Measurements from ENCODE around the gene CACTIN. TPM values are rescaled to one million over a fixed set of nuclear protein-coding genes. Genes with fewer than 3 reads are reported as not detected.
"Not testable (repeated sequence)": the region's sequence is repeated elsewhere in the genome, so short reads cannot be mapped to it uniquely, and the experiment has no call there.

Gene CACTIN
- total and polyA plus RNA-seq, 9 donors = 2.7 to 39.1 (median 28.8) TPM

DNA sequence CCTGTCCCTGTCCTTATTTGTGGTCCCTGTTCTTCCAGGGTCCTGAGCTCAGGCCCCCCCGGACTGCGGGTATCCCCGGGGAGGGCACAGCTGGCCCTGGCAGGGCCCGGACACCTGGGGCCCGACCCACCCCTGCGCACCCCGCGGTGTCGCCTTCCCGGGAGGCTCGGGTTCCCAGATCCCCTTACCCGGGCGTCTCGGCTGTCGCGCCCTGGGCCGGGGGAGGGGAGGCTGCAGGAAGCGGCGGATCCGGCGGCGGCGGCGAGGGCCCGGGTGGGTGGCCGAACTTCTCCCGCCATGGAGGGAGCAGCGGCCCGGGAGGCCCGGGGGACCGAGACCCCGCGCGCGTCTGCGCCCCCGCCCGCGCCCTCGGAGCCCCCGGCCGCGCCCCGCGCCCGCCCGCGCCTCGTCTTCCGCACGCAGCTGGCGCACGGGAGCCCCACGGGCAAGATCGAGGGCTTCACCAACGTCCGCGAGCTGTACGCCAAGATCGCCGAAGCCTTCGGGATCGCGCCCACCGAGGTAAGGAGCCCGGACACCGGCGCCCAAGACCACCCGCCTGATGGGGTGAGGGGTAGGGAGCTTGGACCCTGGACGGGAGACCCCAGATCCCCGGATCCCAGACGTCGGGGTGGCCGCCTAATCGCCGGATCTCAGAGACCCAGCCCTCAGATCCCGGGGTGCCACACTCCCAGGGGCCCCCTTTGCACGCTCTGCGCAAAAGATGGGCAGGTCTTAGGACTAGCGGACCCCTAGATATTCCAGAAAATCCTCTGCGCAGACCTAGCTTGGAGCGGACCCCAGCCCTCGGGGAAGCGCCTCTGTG lies 41.1 kb downstream of the CACTIN start, which contains the start of gene GIPC3:
Gene GIPC3 (plus strand): TSS at position 178 of the 826 bp plus-strand sequence. CDS start 120 bp downstream, at position 298.
- Histone ChIP-seq H3K9me3 (no peaks in the 10 kb centered on the region), H3K36me3 (no peaks in the 10 kb centered on the region), H3K4me3 (no peak within 1 kb of the TSS), H3K4me1 (ENCODE audit: insufficient read depth) (no peaks in the 10 kb centered on the region), H3K27ac (no peak within 1 kb of the TSS), H3K27me3 (no peaks in the 10 kb centered on the region)
- intact Hi-C loops (cut with DNase I) = no loop called here
- 3 to 9% (median 8%) methylated on average over 24 to 84 of the region's 84 CpGs for WGBS, 3 donors
- no peak for DNase-seq
- TF ChIP-seq POLR2A (IDR thresholded peaks at IDR 0.05) = no peak
- TF ChIP-seq, protein P1, sequence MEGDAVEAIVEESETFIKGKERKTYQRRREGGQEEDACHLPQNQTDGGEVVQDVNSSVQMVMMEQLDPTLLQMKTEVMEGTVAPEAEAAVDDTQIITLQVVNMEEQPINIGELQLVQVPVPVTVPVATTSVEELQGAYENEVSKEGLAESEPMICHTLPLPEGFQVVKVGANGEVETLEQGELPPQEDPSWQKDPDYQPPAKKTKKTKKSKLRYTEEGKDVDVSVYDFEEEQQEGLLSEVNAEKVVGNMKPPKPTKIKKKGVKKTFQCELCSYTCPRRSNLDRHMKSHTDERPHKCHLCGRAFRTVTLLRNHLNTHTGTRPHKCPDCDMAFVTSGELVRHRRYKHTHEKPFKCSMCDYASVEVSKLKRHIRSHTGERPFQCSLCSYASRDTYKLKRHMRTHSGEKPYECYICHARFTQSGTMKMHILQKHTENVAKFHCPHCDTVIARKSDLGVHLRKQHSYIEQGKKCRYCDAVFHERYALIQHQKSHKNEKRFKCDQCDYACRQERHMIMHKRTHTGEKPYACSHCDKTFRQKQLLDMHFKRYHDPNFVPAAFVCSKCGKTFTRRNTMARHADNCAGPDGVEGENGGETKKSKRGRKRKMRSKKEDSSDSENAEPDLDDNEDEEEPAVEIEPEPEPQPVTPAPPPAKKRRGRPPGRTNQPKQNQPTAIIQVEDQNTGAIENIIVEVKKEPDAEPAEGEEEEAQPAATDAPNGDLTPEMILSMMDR (IDR thresholded peaks at IDR 0.05) = no peak
- no peak for TF ChIP-seq EP300 (IDR thresholded peaks at IDR 0.05)

DNA sequence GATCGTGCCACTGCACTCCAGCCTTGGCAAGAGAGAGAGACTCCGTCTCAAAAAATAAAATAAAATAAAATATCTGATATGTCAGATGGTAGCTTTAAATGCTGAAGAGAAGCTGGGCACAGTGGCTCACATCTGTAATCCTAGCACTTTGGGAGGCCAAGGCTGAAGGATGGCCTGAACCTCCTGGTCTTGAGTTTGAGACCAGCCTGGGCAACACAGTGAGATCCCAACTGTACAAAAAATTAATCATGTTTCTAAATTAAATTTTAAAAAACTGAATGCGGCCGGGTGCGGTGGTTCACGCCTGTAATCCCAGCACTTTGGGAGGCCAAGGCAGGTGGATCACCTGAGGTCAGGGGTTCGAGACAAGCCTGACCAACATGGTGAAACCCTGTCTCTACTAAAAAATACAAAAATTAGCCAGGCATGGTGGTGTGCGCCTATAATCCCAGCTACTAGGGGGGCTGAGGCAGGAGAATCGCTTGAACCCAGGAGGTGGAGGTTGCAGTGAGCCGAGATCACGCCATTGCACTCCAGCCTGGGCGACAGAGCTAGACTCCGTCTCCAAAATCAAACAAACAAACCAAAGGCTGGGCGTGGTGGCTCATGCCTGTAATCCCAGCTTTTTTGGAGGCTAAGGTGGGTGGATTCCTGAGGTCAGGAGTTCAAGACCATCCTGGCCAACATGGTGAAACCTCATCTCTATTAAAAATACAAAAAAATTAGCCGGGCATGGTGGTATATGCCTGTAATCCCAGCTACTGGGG lies 42.4 kb downstream of the CACTIN start:
- intact Hi-C loops (cut with DNase I); DNase-seq; H3K27me3 ChIP-seq; H3K4me3 ChIP-seq; H3K36me3 ChIP-seq; H3K27ac ChIP-seq; H3K4me1 ChIP-seq (ENCODE audit: insufficient read depth); H3K9me3 ChIP-seq: not testable (repeated sequence)
- WGBS, 3 donors = 83 to 86% (median 83%) methylated on average over 15 of the region's 15 CpGs

DNA sequence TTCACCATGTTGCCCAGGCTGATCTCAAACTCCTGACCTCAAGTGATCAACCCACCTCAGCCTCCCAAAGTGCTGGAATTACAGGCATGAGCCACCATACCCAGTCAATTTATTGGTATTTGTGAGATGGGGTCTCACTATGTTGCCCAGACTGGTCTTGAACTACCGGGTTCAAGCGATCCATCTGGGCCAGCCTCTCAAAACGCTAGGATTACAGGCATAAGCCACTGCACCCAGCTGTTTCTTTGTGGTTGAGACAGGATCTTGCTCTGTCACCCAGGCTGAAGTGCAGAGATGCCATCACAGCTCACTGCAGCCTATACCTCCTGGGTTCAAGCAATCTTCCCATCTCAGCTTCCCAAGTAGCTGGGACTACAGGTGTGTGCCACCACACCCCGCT lies 44.8 kb downstream of the CACTIN start:
- 88 to 90% (median 90%) methylated on average over 4 of the region's 4 CpGs for WGBS, 3 donors
- H3K27me3 ChIP-seq; H3K9me3 ChIP-seq; DNase-seq; H3K36me3 ChIP-seq; intact Hi-C loops (cut with DNase I); H3K4me1 ChIP-seq (ENCODE audit: insufficient read depth); H3K27ac ChIP-seq; H3K4me3 ChIP-seq: not testable (repeated sequence)

DNA sequence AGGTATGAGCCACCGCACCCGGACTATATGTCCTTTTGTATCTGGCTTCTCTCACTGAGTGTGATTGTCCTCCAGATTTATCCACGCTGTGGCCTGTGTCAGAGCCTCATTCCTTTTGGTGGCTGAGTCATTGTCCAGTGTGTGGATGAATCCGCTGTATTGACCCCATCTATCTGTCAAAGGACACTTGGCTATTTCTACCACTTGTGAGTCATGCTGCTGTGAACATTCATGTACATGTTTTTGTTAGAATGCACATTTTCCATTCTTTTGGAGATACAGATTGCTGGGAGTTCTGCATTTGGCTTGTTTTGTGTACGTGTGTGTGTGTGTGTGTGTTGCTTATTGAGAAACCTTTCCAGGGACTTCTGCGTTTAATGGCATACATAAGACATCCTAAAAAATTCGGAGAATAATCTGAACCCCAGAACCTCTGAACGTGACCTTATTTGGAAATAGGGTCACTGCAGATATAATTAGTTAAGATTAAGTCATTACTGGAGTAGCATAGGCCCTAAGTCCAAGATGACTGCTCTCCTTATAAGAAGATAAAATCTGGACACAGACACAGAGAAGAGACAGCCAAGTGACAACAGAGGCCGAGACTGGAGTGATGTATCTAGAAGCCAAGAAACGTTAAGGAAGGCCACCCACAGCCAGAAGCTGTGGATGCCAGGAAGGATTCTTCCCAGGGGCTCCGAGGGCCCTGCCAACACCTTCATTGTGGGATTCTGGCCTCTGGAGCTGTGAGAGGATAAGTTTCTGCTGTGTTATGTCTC lies 46.2 kb downstream of the CACTIN start:
- 35 to 39% (median 38%) methylated on average over 11 of the region's 11 CpGs for WGBS, 3 donors
- Histone ChIP-seq H3K36me3 (no peaks in the 10 kb centered on the region), H3K4me3 (no peak overlapping the region), H3K27me3 (no peaks in the 10 kb centered on the region), H3K4me1 (ENCODE audit: insufficient read depth) (peaks cover 5% of the 10 kb centered on the region), H3K9me3 (no peaks in the 10 kb centered on the region), H3K27ac (no peak overlapping the region)
- intact Hi-C loops (cut with DNase I) = no loop called here
- no peak for DNase-seq
- no peak for TF ChIP-seq EP300 (IDR thresholded peaks at IDR 0.05)
- TF ChIP-seq POLR2A (IDR thresholded peaks at IDR 0.05) = no peak
- TF ChIP-seq, protein P1 (IDR thresholded peaks at IDR 0.05) = no peak

DNA sequence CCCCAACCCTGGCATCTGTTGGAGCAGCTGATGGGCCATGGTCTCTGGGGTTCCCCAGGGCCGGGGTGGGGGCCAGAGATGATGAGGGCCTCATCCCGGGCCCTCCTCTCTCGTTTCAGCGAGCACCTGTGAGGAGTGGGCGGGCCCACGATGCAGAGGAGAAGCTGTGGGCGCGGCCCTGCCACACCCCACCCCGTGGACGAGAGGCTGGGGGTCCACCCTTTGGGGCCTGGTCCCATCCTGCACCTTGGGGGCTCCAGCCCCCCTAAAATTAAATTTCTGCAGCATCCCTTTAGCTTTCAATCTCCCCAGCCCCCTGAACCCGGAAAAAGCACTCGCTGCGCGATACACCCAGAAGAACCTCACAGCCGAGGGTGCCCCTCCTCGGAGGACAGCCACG lies 48.2 kb downstream of the CACTIN start:
- Histone ChIP-seq H3K27ac (no peak overlapping the region), H3K36me3 (no peaks in the 10 kb centered on the region), H3K9me3 (no peaks in the 10 kb centered on the region), H3K27me3 (no peaks in the 10 kb centered on the region), H3K4me3 (no peak overlapping the region), H3K4me1 (ENCODE audit: insufficient read depth) (peaks cover 10% of the 10 kb centered on the region)
- DNase-seq = no peak
- TF ChIP-seq EP300 (IDR thresholded peaks at IDR 0.05) = no peak
- TF ChIP-seq, protein P1 (IDR thresholded peaks at IDR 0.05) = no peak
- intact Hi-C loops (cut with DNase I) = no loop called here
- WGBS, 3 donors = 74 to 81% (median 76%) methylated on average over 17 of the region's 17 CpGs
